PC-3 (cell line): ENCODE results near the gene SH2B3. TPM values are rescaled to one million over a fixed set of nuclear protein-coding genes. Genes with fewer than 3 reads are reported as not detected.
"Not testable (repeated sequence)": the region's sequence is repeated elsewhere in the genome, so short reads cannot be mapped to it uniquely, and the experiment has no call there.

Experiments
- ATAC-seq: fragments of 200-7000 bp; cut with Tn5 transposase; 2 replicates; pipeline ENCODE4 v1.9.1; 2020; ENCODE audit warnings: mild to moderate bottlenecking, moderate library complexity
- BruUV-seq: library from RNA; stranded (reverse); fragments of 400-500 nt; replicated peaks from 2 replicates; lab custom pipeline; 2021; lab: Mats Ljungman, UMichigan
- CTCF ChIA-PET: fragments of 300-600 bp; sonication (Branson Sonifier 250); formaldehyde crosslinking; loops from one replicate; lab custom pipeline; 2022; ENCODE audit warnings: antibody characterized with exemption; lab: Charles Lee
- POLR2A ChIA-PET: fragments of 300-600 bp; sonication (Branson Sonifier 250); formaldehyde crosslinking; loops from one replicate; lab custom pipeline; 2022; ENCODE audit warnings: antibody characterized with exemption; ENCODE audit not compliant: unreplicated experiment; lab: Charles Lee
- DNase-seq: peaks from one replicate; pipeline ENCODE4 v3.0.0-alpha.2; 2015
- H2AFZ ChIP-seq: fragments of 300-600 bp; sonication (generic); 2 replicates; pipeline ENCODE4 v1.6.0; 2016; ENCODE audit warnings: antibody characterized with exemption, low read length
- H3F3A ChIP-seq: fragments of 300-600 bp; sonication (generic); one replicate; pipeline ENCODE4 v1.6.0; 2017; ENCODE audit warnings: antibody characterized with exemption, low read length, control low read depth, mild to moderate bottlenecking; ENCODE audit not compliant: unreplicated experiment
- H3K27ac ChIP-seq: fragments of 300-600 bp; sonication (generic); 2 replicates; pipeline ENCODE4 v1.5.1; 2016; ENCODE audit warnings: mild to moderate bottlenecking, low read length
- H3K27me3 ChIP-seq: fragments of 300-600 bp; sonication (generic); 2 replicates; pipeline ENCODE4 v1.6.1; 2016; ENCODE audit warnings: low read length, mixed read lengths
- H3K36me3 ChIP-seq: fragments of 300-600 bp; sonication (generic); 2 replicates; pipeline ENCODE4 v1.6.1; 2016; ENCODE audit warnings: low read depth, mixed run types, low read length, mixed read lengths
- H3K4me1 ChIP-seq: fragments of 300-600 bp; sonication (generic); 2 replicates; pipeline ENCODE4 v1.5.1; 2016; ENCODE audit warnings: low read length; ENCODE audit not compliant: insufficient read depth
- H3K4me2 ChIP-seq: fragments of 300-600 bp; sonication (generic); 2 replicates; pipeline ENCODE4 v1.6.0; 2016; ENCODE audit warnings: low read length
- H3K4me3 ChIP-seq: fragments of 300-600 bp; sonication (generic); 2 replicates; pipeline ENCODE4 v1.5.1; 2016; ENCODE audit warnings: mild to moderate bottlenecking, low read length, mixed read lengths
- H3K79me2 ChIP-seq: fragments of 300-600 bp; sonication (generic); 2 replicates; pipeline ENCODE4 v1.6.1; 2017; ENCODE audit warnings: low read length, mixed read lengths
- H3K9ac ChIP-seq: fragments of 300-600 bp; sonication (generic); 2 replicates; pipeline ENCODE4 v1.6.0; 2016; ENCODE audit warnings: mild to moderate bottlenecking, low read length
- H3K9me2 ChIP-seq: fragments of 300-600 bp; sonication (generic); replicated peaks from 2 replicates; pipeline ENCODE4 v1.6.1; 2016; ENCODE audit warnings: mixed run types, low read length, mixed read lengths
- H3K9me3 ChIP-seq: fragments of 300-600 bp; sonication (generic); 2 replicates; pipeline ENCODE4 v1.6.1; 2016; ENCODE audit warnings: low read length, mixed read lengths
- H4K20me1 ChIP-seq: fragments of 300-600 bp; sonication (generic); 2 replicates; pipeline ENCODE4 v1.6.1; 2016; ENCODE audit warnings: low read length, mixed read lengths
- CTCF ChIP-seq: fragments of 300-600 bp; sonication (generic); conservative IDR thresholded peaks from 2 replicates; pipeline ENCODE4 v1.5.1; 2017; ENCODE audit warnings: antibody characterized with exemption, low read depth, mild to moderate bottlenecking, low read length
- EZH2 ChIP-seq: fragments of 300-600 bp; sonication (generic); IDR thresholded peaks from one replicate; pipeline ENCODE4 v1.6.1; 2017; ENCODE audit warnings: antibody characterized with exemption, mild to moderate bottlenecking, low read length; ENCODE audit not compliant: unreplicated experiment
- EZH2phosphoT487 ChIP-seq: fragments of 300-600 bp; sonication (generic); IDR thresholded peaks from 2 replicates; pipeline ENCODE4 v1.6.1; 2018; ENCODE audit warnings: mild to moderate bottlenecking, antibody characterized with exemption, low read length, borderline replicate concordance
- intact Hi-C: fragments of 100-400 bp; cut with micrococcal nuclease; formaldehyde crosslinking; loops from 2 replicates; pipeline ENCODE4 v1.9.0; 2023
- total RNA-seq: library from RNA; depleted of rRNA; stranded (reverse); fragments of >200 nt; gene quantifications from 2 replicates; pipeline ENCODE4 v1.2.3, GENCODE V29; 2014

Gene SH2B3
- total RNA-seq, 1 experiment from 2014 or later: 12.9 TPM

- TF ChIP-seq EZH2phosphoT487 (no peak), CTCF (no peak), EZH2 (no peak)
- BruUV-seq: no TSS peak
- POLR2A ChIA-PET: no interaction called here
- Histone ChIP-seq H2AFZ (no peak overlapping the region), H3K4me3 (no peak overlapping the region), H3K27ac (peak overlapping the region; percentile 62; the same call in 1 of the 2 replicates), H3K36me3 (no peaks in the 10 kb centered on the region), H3K27me3 (no peaks in the 10 kb centered on the region), H3K4me2 (no peak overlapping the region), H3K9me3 (no peaks in the 10 kb centered on the region), H4K20me1 (no peaks in the 10 kb centered on the region), H3K79me2 (no peaks in the 10 kb centered on the region), H3K9me2 (no peaks in the 10 kb centered on the region), H3K4me1 (peaks cover 23% of the 10 kb centered on the region), H3F3A (no peaks in the 10 kb centered on the region), H3K9ac (no peak overlapping the region)
- no peak for ATAC-seq
- intact Hi-C loops: loop anchor here (10.0 kb wide), 1 partner anchor 276 kb away; no protein-coding TSS in a partner anchor
- CTCF ChIA-PET: interaction anchor here (0.5 to 1.1 kb wide), 3 partner anchors 14 to 53 kb away, joined by 3 to 4 read pairs (median 3); no protein-coding TSS in a partner anchor
- DNase-seq: no peak
Observed at GRCh38 chr12:111398530-111398929, 7.2 kb upstream of the SH2B3 start.

- H3K79me2 ChIP-seq, DNase-seq, BruUV-seq, H3K4me3 ChIP-seq, ATAC-seq, H2AFZ ChIP-seq, H3K4me2 ChIP-seq, H3K9me3 ChIP-seq, H3K9ac ChIP-seq, H3K36me3 ChIP-seq, H3K9me2 ChIP-seq, H4K20me1 ChIP-seq, H3K27me3 ChIP-seq, H3F3A ChIP-seq, POLR2A ChIA-PET: not testable (repeated sequence)
- Histone ChIP-seq H3K4me1 (peaks cover 23% of the 10 kb centered on the region), H3K27ac (peak overlapping the region; percentile 62; the same call in 1 of the 2 replicates)
- intact Hi-C loops: loop anchor here (10.0 kb wide), 1 partner anchor 275 kb away; no protein-coding TSS in a partner anchor
- CTCF ChIA-PET: interaction anchor here (0.6 to 1.1 kb wide), 2 partner anchors 52 to 125 kb away, joined by 3 to 4 read pairs; no protein-coding TSS in a partner anchor
Observed at GRCh38 chr12:111399741-111400404, 5.8 kb upstream of the SH2B3 start.

GRCh38 chr12:111401167-111401605 lies 4.5 kb upstream of the SH2B3 start:
- ATAC-seq (no peak), DNase-seq (no peak)
- H3K4me1 ChIP-seq: peaks cover 22% of the 10 kb centered on the region
- no peak overlapping the region for H3K27ac ChIP-seq
- no peak overlapping the region for H3K4me3 ChIP-seq
- ChIA-PET POLR2A (no interaction called here), CTCF (no interaction called here)
- no peak overlapping the region for H2AFZ ChIP-seq
- no peaks in the 10 kb centered on the region for H3K9me2 ChIP-seq
- no peak overlapping the region for H3K4me2 ChIP-seq
- no peaks in the 10 kb centered on the region for H3K36me3 ChIP-seq
- H3K9ac ChIP-seq: no peak overlapping the region
- H3K27me3 ChIP-seq: no peaks in the 10 kb centered on the region
- H3K79me2 ChIP-seq: peaks cover under 1% of the 10 kb centered on the region
- no peaks in the 10 kb centered on the region for H3K9me3 ChIP-seq
- TF ChIP-seq EZH2 (no peak), CTCF (no peak), EZH2phosphoT487 (no peak)
- no peaks in the 10 kb centered on the region for H3F3A ChIP-seq
- intact Hi-C loops: no loop called here
- no TSS peak for BruUV-seq
- H4K20me1 ChIP-seq: no peaks in the 10 kb centered on the region

- H3K27ac ChIP-seq, H3K9me3 ChIP-seq, H3K4me2 ChIP-seq, ATAC-seq, H3K9ac ChIP-seq, H3K4me3 ChIP-seq, H2AFZ ChIP-seq, H4K20me1 ChIP-seq, intact Hi-C loops, H3F3A ChIP-seq, DNase-seq, H3K9me2 ChIP-seq, BruUV-seq, H3K27me3 ChIP-seq, CTCF ChIA-PET, POLR2A ChIA-PET, H3K36me3 ChIP-seq: not testable (repeated sequence)
- Histone ChIP-seq H3K4me1 (peaks cover 20% of the 10 kb centered on the region), H3K79me2 (peaks cover 13% of the 10 kb centered on the region)
Observed at GRCh38 chr12:111402490-111402824, 3.3 kb upstream of the SH2B3 start.
